CD14-positive monocyte (primary cell): ENCODE data around the gene DENND1A. TPM values are rescaled to one million over a fixed set of nuclear protein-coding genes. Genes with fewer than 3 reads are reported as not detected.

ENCODE experiments used
- DNase-seq, 3 donors: peaks; one replicate each; pipeline ENCODE4 v3.0.0-alpha.2; 2011 to 2022
- H2AFZ ChIP-seq: 2 replicates; pipeline ENCODE4 v1.6.0; 2012; ENCODE audit warnings: mild to moderate bottlenecking, low read depth, low read length, inconsistent platforms; ENCODE audit not compliant: insufficient read depth, poor library complexity, severe bottlenecking
- H3K27ac ChIP-seq, 2 donors: 1 replicate in 1 of 2; 2 replicates in 1 of 2; pipeline ENCODE4 v1.5.1; 2012 to 2013; ENCODE audit warnings: low read length in 2 of 2, control low read depth in 1 of 2, inconsistent platforms in 1 of 2, low read depth in 1 of 2, mild to moderate bottlenecking in 1 of 2
- H3K27me3 ChIP-seq, 2 donors: one replicate each; pipeline versions ENCODE4 v1.6.0 to v1.6.1; 2011 to 2013; ENCODE audit warnings: low read length in 2 of 2; ENCODE audit not compliant: control insufficient read depth in 2 of 2, insufficient read depth in 2 of 2
- H3K36me3 ChIP-seq, 2 donors: replicated peaks in 1 of 2; 1 replicate in 1 of 2; 2 replicates in 1 of 2; pipeline versions ENCODE4 v1.5.1 to v1.6.1; 2012 to 2013; ENCODE audit warnings: low read length in 2 of 2, control low read depth in 1 of 2, inconsistent platforms in 1 of 2, mild to moderate bottlenecking in 1 of 2; ENCODE audit not compliant: insufficient read depth in 2 of 2, control insufficient read depth in 1 of 2
- H3K4me1 ChIP-seq, 2 donors: 1 replicate in 1 of 2; 2 replicates in 1 of 2; pipeline versions ENCODE4 v1.5.1 to v1.6.1; 2012 to 2013; ENCODE audit warnings: low read length in 2 of 2, control low read depth in 1 of 2, inconsistent platforms in 1 of 2, mild to moderate bottlenecking in 1 of 2, moderate library complexity in 1 of 2; ENCODE audit not compliant: insufficient read depth in 2 of 2, control insufficient read depth in 1 of 2
- H3K4me2 ChIP-seq: replicated peaks from 2 replicates; pipeline ENCODE3; 2012; ENCODE audit warnings: low read length, moderate library complexity, mild to moderate bottlenecking; ENCODE audit not compliant: poor library complexity, severe bottlenecking; ENCODE audit errors: extremely low read depth
- H3K4me3 ChIP-seq, 3 experiments: fragments of 200-600 bp in 1 of 3; sonication (generic) in 1 of 3; replicated peaks in 1 of 3; 1 replicate in 2 of 3; 2 replicates in 1 of 3; pipeline ENCODE4 v1.5.1; 2011 to 2013; ENCODE audit warnings: low read length in 3 of 3, mild to moderate bottlenecking in 3 of 3, control low read depth in 2 of 3, low read depth in 2 of 3, inconsistent platforms in 1 of 3, moderate library complexity in 1 of 3
- H3K79me2 ChIP-seq: 2 replicates; pipeline ENCODE4 v1.6.0; 2012; ENCODE audit warnings: mild to moderate bottlenecking, control low read depth, inconsistent platforms, low read length, moderate library complexity; ENCODE audit not compliant: insufficient read depth
- H3K9ac ChIP-seq: 2 replicates; pipeline ENCODE4 v1.6.0; 2017; ENCODE audit warnings: low read length, mild to moderate bottlenecking; ENCODE audit not compliant: insufficient read depth, poor library complexity, severe bottlenecking
- H3K9me3 ChIP-seq, 2 donors: replicated peaks in 1 of 2; 1 replicate in 1 of 2; 2 replicates in 1 of 2; pipeline versions ENCODE4 v1.5.1 to v1.6.1; 2012 to 2013; ENCODE audit warnings: low read length in 2 of 2, control low read depth in 1 of 2; ENCODE audit not compliant: control insufficient read depth in 1 of 2, insufficient read depth in 1 of 2
- H4K20me1 ChIP-seq: 2 replicates; pipeline ENCODE4 v1.6.0; 2012; ENCODE audit warnings: mild to moderate bottlenecking, low read length, control low read depth, moderate library complexity; ENCODE audit not compliant: insufficient read depth
- H3K27ac Mint-ChIP-seq, 7 donors: one replicate each; pipeline ENCODE4 v1.8.0; 2020; ENCODE audit warnings: mild to moderate bottlenecking in 7 of 7, mixed read lengths in 7 of 7, moderate library complexity in 6 of 7, inconsistent platforms in 2 of 7
- H3K27me3 Mint-ChIP-seq, 3 donors: one replicate each; pipeline ENCODE4 v1.8.0; 2021 to 2022; ENCODE audit warnings: low read depth in 3 of 3, mild to moderate bottlenecking in 3 of 3, mixed read lengths in 3 of 3, moderate library complexity in 3 of 3, inconsistent platforms in 1 of 3
- H3K36me3 Mint-ChIP-seq, 2 donors: one replicate each; pipeline ENCODE4 v1.8.0; 2020; ENCODE audit warnings: mixed read lengths in 2 of 2, inconsistent platforms in 1 of 2, mild to moderate bottlenecking in 1 of 2
- H3K4me1 Mint-ChIP-seq: one replicate; pipeline ENCODE4 v1.8.0; 2020; ENCODE audit warnings: mild to moderate bottlenecking, mixed read lengths
- H3K4me3 Mint-ChIP-seq, 2 donors: one replicate each; pipeline ENCODE4 v1.8.0; 2020; ENCODE audit warnings: mild to moderate bottlenecking in 2 of 2, mixed read lengths in 2 of 2, moderate library complexity in 1 of 2
- H3K9me3 Mint-ChIP-seq, 7 donors: one replicate each; pipeline ENCODE4 v1.8.0; 2020 to 2022; ENCODE audit warnings: mixed read lengths in 7 of 7, mild to moderate bottlenecking in 6 of 7, moderate library complexity in 6 of 7, inconsistent platforms in 2 of 7
- CTCF ChIP-seq: fragments of 200-600 bp; IDR thresholded peaks from one replicate; pipeline ENCODE4 v1.8.0; 2022; ENCODE audit warnings: antibody characterized with exemption, mild to moderate bottlenecking
- WGBS: methylation state at CpG from one replicate; pipeline ENCODE4 v1.1.5; 2013; ENCODE audit warnings: missing lambda C conversion rate; ENCODE audit not compliant: insufficient coverage; 5-methylcytosine and 5-hydroxymethylcytosine counted together
- intact Hi-C, 2 donors: fragments of 100-400 bp; cut with micrococcal nuclease; formaldehyde crosslinking; loops; one replicate each; pipeline versions ENCODE4 v1.15.0 to v1.15.1; 2023
- polyA plus RNA-seq, 3 donors: library from polyadenylated mRNA; depleted of rRNA in 1 of 3; unstranded in 2 of 3; stranded (reverse) in 1 of 3; fragments of 300-500 nt in 2 of 3; fragments of >200 nt in 1 of 3; fragmentation: Illumina TruSeq in 2 of 3; gene quantifications; 1 replicate in 2 of 3; 2 replicates in 1 of 3; pipeline ENCODE4 v1.2.3, GENCODE V29; 2012 to 2021

The DENND1A gene
- polyA plus RNA-seq, 3 donors = 24.8 to 73.0 (median 29.4) TPM

- H3K9ac ChIP-seq = no peak overlapping the region
- no peak for TF ChIP-seq CTCF
- no peak overlapping the region for H3K4me3 Mint-ChIP-seq
- no peaks in the 10 kb centered on the region for H3K9me3 ChIP-seq
- peaks cover 83% of the 10 kb centered on the region for H4K20me1 ChIP-seq
- peaks cover 0 to under 1% (median 0%) of the 10 kb centered on the region in 3 donors for H3K27me3 Mint-ChIP-seq
- H3K36me3 Mint-ChIP-seq = peaks cover 49 to 59% of the 10 kb centered on the region in 2 donors
- H3K9me3 Mint-ChIP-seq = no peaks in the 10 kb centered on the region
- no peak for DNase-seq
- no peaks in the 10 kb centered on the region for H3K27me3 ChIP-seq
- H3K36me3 ChIP-seq = peaks cover 9 to 83% of the 10 kb centered on the region in 2 donors
- no peaks in the 10 kb centered on the region for H3K4me1 ChIP-seq
- H3K4me2 ChIP-seq = no peak overlapping the region
- no peak overlapping the region for H3K4me3 ChIP-seq
- H3K4me1 Mint-ChIP-seq = no peaks in the 10 kb centered on the region
- intact Hi-C loops = no loop called here
- H3K27ac ChIP-seq = no peak overlapping the region
- 75% methylated on average over 1 of the region's 1 CpG for WGBS
- H2AFZ ChIP-seq = no peak overlapping the region
- H3K79me2 ChIP-seq = no peaks in the 10 kb centered on the region
- peak overlapping the region in 2 of 7 donors; percentile 23 to 47 for H3K27ac Mint-ChIP-seq
These were observed 443.5 kb downstream of the DENND1A start for GRCh38 chr9:123486431-123486830.

- H3K27ac Mint-ChIP-seq = no peak overlapping the region
- H3K4me3 ChIP-seq = no peak overlapping the region
- no peak for TF ChIP-seq CTCF
- peaks cover 55 to 58% of the 10 kb centered on the region in 2 donors for H3K36me3 Mint-ChIP-seq
- H4K20me1 ChIP-seq = peaks cover 90% of the 10 kb centered on the region
- H3K4me2 ChIP-seq = no peak overlapping the region
- no peak for DNase-seq
- no peak overlapping the region for H3K4me3 Mint-ChIP-seq
- WGBS = 100% methylated on average over 1 of the region's 5 CpGs
- intact Hi-C loops = no loop called here
- H3K36me3 ChIP-seq = peaks cover 7 to 75% of the 10 kb centered on the region in 2 donors
- no peak overlapping the region for H3K9ac ChIP-seq
- H3K9me3 ChIP-seq = no peaks in the 10 kb centered on the region
- no peaks in the 10 kb centered on the region for H3K79me2 ChIP-seq
- no peaks in the 10 kb centered on the region for H3K9me3 Mint-ChIP-seq
- H3K27me3 Mint-ChIP-seq = peaks cover 0 to 2% (median 0%) of the 10 kb centered on the region in 3 donors
- H3K27me3 ChIP-seq = no peaks in the 10 kb centered on the region
- no peak overlapping the region for H3K27ac ChIP-seq
- H3K4me1 ChIP-seq = no peaks in the 10 kb centered on the region
- no peaks in the 10 kb centered on the region for H3K4me1 Mint-ChIP-seq
- no peak overlapping the region for H2AFZ ChIP-seq
These were observed 444.7 kb downstream of the DENND1A start for GRCh38 chr9:123485216-123485615.
